HepG2 (cell line): ENCODE data around the gene SLC35G2. TPM values are rescaled to one million over a fixed set of nuclear protein-coding genes. Genes with fewer than 3 reads are reported as not detected.

Experiments used
- MAFK ChIP-seq, 2 experiments: IDR thresholded peaks in 1 of 2; conservative IDR thresholded peaks in 1 of 2; 2 replicates each; pipeline ENCODE4 v1.6.1; 2011; ENCODE audit warnings: improper control_type of control experiment in 2 of 2, low read length in 2 of 2
- NRL ChIP-seq: sonication (generic); formaldehyde crosslinking; IDR thresholded peaks from 2 replicates; pipeline ENCODE4 v1.5.0; 2020; ENCODE audit warnings: missing genetic modification reagents, mild to moderate bottlenecking, moderate library complexity, borderline replicate concordance
- ZEB1 ChIP-seq: IDR thresholded peaks from 2 replicates; pipeline ENCODE4 v1.6.1; 2012; ENCODE audit warnings: mild to moderate bottlenecking, low read depth, inconsistent platforms; ENCODE audit not compliant: insufficient replicate concordance
- polyA plus RNA-seq, 8 experiments: library from polyadenylated mRNA; depleted of rRNA in 3 of 8; stranded (reverse) in 7 of 8; unstranded in 1 of 8; fragments of >200 nt; fragmentation: Illumina TruSeq in 4 of 8; extraction: Trizol in 4 of 8; gene quantifications; 2 replicates each; pipeline versions ENCODE4 v1.2.1 to v1.2.3, GENCODE V29; 2011 to 2016; ENCODE audit warnings: low read depth in 4 of 8, missing spikeins in 1 of 8, mixed read lengths in 1 of 8; ENCODE audit not compliant: insufficient read depth in 1 of 8
- total RNA-seq, 5 experiments: library from RNA; depleted of rRNA; stranded (reverse); fragments of >200 nt; fragmentation: Illumina TruSeq; extraction: Trizol; gene quantifications; 2 replicates each; pipeline ENCODE4 v1.2.3, GENCODE V29; 2016; ENCODE audit warnings: low read depth in 1 of 5
- TF ChIP-seq, protein P1 (sequence below): sonication (generic); formaldehyde crosslinking; conservative IDR thresholded peaks from 2 replicates; pipeline ENCODE4 v1.4.0; 2020; ENCODE audit warnings: missing genetic modification reagents
- TF ChIP-seq, protein P2 (sequence below): sonication (generic); formaldehyde crosslinking; IDR thresholded peaks from 2 replicates; pipeline ENCODE4 v1.4.0; 2020; ENCODE audit warnings: low read depth, mild to moderate bottlenecking, missing genetic modification reagents
- TF ChIP-seq, protein P3 (sequence below): sonication (generic); formaldehyde crosslinking; IDR thresholded peaks from 2 replicates; pipeline ENCODE4 v1.5.0; 2020; ENCODE audit warnings: mild to moderate bottlenecking, missing genetic modification reagents
- TF ChIP-seq, protein P4 (sequence below): sonication (generic); formaldehyde crosslinking; IDR thresholded peaks from 2 replicates; pipeline ENCODE4 v1.5.1; 2020; ENCODE audit warnings: missing genetic modification reagents, mild to moderate bottlenecking, borderline replicate concordance
- TF ChIP-seq, protein P5 (sequence below): IDR thresholded peaks from 2 replicates; pipeline ENCODE4 v1.6.1; 2016; ENCODE audit warnings: mild to moderate bottlenecking

SLC35G2 gene
- total and polyA plus RNA-seq, 2 of the 13 experiments (the other 11 are each of a cell fraction or from before 2014, with no cell fraction given): 7.6 to 10.3 TPM

DNA sequence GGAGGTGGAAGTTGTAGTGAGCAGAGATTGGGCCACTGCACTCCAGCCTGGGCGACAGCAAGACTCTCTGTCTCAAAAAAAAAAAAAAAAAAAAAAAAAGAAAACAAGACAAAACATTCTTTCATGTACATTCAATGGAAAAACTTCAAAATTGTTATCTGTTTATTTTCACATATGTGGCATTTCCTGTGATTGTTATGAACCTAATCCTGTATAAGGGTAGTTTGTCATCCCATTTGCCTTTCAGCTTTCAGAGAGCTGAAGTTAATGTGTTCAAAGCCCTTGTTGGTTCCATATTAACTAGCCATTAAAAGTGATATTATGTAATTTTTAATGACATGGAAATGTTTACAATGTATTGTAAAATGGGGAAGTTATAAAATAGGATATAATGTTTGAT is 25.8 kb downstream of the SLC35G2 start (continued):
- TF ChIP-seq, protein P1, sequence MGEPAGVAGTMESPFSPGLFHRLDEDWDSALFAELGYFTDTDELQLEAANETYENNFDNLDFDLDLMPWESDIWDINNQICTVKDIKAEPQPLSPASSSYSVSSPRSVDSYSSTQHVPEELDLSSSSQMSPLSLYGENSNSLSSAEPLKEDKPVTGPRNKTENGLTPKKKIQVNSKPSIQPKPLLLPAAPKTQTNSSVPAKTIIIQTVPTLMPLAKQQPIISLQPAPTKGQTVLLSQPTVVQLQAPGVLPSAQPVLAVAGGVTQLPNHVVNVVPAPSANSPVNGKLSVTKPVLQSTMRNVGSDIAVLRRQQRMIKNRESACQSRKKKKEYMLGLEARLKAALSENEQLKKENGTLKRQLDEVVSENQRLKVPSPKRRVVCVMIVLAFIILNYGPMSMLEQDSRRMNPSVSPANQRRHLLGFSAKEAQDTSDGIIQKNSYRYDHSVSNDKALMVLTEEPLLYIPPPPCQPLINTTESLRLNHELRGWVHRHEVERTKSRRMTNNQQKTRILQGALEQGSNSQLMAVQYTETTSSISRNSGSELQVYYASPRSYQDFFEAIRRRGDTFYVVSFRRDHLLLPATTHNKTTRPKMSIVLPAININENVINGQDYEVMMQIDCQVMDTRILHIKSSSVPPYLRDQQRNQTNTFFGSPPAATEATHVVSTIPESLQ (CRISPR knock-in tag): no peak
- TF ChIP-seq, protein P2, sequence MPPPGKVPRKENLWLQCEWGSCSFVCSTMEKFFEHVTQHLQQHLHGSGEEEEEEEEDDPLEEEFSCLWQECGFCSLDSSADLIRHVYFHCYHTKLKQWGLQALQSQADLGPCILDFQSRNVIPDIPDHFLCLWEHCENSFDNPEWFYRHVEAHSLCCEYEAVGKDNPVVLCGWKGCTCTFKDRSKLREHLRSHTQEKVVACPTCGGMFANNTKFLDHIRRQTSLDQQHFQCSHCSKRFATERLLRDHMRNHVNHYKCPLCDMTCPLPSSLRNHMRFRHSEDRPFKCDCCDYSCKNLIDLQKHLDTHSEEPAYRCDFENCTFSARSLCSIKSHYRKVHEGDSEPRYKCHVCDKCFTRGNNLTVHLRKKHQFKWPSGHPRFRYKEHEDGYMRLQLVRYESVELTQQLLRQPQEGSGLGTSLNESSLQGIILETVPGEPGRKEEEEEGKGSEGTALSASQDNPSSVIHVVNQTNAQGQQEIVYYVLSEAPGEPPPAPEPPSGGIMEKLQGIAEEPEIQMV: no peak
- TF ChIP-seq, protein P3, sequence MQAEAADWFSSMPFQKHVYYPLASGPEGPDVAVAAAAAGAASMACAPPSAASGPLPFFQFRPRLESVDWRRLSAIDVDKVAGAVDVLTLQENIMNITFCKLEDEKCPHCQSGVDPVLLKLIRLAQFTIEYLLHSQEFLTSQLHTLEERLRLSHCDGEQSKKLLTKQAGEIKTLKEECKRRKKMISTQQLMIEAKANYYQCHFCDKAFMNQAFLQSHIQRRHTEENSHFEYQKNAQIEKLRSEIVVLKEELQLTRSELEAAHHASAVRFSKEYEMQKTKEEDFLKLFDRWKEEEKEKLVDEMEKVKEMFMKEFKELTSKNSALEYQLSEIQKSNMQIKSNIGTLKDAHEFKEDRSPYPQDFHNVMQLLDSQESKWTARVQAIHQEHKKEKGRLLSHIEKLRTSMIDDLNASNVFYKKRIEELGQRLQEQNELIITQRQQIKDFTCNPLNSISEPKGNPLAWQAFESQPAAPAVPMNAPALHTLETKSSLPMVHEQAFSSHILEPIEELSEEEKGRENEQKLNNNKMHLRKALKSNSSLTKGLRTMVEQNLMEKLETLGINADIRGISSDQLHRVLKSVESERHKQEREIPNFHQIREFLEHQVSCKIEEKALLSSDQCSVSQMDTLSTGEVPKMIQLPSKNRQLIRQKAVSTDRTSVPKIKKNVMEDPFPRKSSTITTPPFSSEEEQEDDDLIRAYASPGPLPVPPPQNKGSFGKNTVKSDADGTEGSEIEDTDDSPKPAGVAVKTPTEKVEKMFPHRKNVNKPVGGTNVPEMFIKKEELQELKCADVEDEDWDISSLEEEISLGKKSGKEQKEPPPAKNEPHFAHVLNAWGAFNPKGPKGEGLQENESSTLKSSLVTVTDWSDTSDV (CRISPR knock-in tag): no peak
- TF ChIP-seq ZEB1: no peak
- TF ChIP-seq, protein P4, sequence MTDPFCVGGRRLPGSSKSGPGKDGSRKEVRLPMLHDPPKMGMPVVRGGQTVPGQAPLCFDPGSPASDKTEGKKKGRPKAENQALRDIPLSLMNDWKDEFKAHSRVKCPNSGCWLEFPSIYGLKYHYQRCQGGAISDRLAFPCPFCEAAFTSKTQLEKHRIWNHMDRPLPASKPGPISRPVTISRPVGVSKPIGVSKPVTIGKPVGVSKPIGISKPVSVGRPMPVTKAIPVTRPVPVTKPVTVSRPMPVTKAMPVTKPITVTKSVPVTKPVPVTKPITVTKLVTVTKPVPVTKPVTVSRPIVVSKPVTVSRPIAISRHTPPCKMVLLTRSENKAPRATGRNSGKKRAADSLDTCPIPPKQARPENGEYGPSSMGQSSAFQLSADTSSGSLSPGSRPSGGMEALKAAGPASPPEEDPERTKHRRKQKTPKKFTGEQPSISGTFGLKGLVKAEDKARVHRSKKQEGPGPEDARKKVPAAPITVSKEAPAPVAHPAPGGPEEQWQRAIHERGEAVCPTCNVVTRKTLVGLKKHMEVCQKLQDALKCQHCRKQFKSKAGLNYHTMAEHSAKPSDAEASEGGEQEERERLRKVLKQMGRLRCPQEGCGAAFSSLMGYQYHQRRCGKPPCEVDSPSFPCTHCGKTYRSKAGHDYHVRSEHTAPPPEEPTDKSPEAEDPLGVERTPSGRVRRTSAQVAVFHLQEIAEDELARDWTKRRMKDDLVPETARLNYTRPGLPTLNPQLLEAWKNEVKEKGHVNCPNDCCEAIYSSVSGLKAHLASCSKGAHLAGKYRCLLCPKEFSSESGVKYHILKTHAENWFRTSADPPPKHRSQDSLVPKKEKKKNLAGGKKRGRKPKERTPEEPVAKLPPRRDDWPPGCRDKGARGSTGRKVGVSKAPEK (CRISPR knock-in tag): no peak
- TF ChIP-seq MAFK (conservative IDR thresholded peaks at IDR 0.05 in 1 of 2, IDR thresholded peaks at IDR 0.05 in 1 of 2; ENCODE audit: low read length in 2 of 2): no peak
- TF ChIP-seq, protein P5, sequence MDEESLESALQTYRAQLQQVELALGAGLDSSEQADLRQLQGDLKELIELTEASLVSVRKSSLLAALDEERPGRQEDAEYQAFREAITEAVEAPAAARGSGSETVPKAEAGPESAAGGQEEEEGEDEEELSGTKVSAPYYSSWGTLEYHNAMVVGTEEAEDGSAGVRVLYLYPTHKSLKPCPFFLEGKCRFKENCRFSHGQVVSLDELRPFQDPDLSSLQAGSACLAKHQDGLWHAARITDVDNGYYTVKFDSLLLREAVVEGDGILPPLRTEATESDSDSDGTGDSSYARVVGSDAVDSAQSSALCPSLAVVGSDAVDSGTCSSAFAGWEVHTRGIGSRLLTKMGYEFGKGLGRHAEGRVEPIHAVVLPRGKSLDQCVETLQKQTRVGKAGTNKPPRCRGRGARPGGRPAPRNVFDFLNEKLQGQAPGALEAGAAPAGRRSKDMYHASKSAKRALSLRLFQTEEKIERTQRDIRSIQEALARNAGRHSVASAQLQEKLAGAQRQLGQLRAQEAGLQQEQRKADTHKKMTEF (CRISPR knock-in tag): no peak
- no peak for TF ChIP-seq NRL
- TF ChIP-seq, all 625 proteins: peak for 0
